HG03521 (cell line): ENCODE data around the gene CCL27.

ENCODE experiments used
- ATAC-seq: cut with Tn5 transposase; IDR thresholded peaks from one replicate; pipeline ENCODE4 v1.9.1; 2021; ENCODE audit warnings: mild to moderate bottlenecking, moderate library complexity; ENCODE audit not compliant: unreplicated experiment

Gene CCL27

DNA sequence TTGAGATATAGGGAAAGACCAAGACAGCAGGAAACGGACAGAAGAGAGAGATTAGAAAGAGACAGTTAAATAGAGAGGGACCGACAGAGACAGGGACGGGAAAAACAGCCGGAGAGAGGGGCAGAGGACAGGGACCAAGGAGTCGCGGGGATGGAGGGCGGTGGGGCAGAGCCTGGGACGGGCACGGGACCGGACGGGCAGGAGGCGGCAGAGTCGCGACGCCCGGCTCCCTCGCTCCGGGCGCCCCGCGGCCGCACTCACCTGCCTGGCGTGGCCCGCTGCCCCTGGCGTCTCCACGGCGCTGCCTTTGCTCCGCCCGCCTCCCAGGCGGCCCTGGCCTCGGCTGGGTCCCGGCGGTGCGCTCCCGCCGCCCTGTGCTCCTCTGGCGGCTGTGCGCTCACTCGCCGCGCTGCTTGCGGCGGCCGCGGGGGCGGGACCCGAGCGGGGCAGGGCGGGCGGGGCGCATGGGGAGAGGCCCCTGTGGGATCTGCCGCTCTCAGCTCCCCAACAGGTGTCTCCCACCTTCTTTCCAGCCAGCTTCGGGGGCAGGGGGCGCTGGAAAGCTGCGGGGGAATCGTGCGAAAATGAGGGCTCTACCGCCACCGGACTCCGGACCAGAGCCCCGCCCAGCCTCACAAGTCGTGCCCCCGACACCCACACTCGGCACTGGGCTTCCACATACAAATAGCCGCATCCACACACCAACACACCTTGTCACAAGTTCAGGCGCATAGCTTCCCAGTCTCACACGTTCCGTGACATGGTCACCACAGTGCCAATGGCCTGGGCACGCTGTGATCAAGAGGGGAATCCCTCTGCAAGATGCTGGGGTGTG lies 33.6 kb downstream of the CCL27 start, which contains the start of gene ARID3C:
Gene ARID3C, minus strand, starts transcription at position 411 of the 835 bp plus-strand sequence. CDS start 1,052 bp downstream, outside the sequence.
- no peak for ATAC-seq

DNA sequence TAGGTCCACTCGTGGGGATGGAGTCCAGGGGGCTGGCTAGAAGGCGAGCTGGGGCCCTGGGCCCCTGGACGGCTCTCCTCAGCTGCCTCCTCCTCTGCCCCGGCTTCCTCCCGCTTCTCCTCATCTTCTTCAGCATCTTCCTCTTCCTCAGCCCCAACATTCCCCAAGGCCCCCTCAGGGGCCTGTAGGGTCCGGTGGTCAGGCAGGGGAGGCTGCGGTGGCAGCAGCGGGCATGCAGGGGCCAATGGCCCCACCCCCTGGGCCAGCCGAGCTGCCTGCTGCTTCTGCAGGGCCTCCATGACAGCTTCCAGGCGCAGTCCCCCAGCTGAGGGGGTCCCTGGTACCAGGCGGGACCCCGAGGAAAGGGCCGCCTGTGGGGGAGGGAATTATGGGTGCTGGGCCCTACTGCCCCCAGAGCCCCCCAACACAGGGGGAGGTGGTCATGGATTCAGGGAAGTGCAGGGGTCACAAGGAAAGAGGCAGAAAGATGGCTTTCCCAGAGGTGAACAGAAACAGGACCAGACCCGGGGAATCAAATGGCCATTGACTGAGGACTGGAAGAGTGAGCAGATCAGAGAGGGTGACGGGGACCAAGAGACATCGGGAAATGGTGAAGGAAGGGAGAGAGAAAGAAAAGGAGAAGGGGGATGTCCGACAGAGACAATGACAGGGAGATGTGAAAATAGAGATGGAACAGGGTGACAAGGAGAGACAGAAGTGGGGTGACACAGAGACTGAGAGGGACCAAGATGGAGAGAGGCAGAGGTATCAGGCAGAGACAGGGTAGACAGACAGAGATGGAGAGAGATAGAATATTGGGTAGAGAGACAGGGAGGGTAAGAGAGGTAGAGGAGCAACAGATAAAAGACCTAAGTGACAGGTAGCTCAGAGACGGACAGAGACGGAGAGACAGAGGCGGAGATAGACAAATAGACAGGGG lies 34.5 kb downstream of the CCL27 start:
- no peak for ATAC-seq

DNA sequence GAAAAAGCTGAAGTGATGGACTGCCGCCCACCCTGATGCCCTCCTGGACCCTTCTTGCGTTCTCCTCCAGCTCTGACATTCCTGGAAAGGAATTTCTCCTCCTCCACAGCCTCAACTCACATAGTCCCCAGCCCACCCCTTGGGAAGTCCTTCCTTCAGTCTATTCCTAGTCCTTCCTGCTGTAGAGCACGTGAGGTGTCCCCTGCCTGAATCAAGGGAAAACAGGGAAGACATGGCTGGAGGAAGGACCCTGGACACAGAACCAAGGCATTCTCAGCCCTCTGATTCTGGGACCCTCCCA lies 37.3 kb downstream of the CCL27 start:
- no peak for ATAC-seq

DNA sequence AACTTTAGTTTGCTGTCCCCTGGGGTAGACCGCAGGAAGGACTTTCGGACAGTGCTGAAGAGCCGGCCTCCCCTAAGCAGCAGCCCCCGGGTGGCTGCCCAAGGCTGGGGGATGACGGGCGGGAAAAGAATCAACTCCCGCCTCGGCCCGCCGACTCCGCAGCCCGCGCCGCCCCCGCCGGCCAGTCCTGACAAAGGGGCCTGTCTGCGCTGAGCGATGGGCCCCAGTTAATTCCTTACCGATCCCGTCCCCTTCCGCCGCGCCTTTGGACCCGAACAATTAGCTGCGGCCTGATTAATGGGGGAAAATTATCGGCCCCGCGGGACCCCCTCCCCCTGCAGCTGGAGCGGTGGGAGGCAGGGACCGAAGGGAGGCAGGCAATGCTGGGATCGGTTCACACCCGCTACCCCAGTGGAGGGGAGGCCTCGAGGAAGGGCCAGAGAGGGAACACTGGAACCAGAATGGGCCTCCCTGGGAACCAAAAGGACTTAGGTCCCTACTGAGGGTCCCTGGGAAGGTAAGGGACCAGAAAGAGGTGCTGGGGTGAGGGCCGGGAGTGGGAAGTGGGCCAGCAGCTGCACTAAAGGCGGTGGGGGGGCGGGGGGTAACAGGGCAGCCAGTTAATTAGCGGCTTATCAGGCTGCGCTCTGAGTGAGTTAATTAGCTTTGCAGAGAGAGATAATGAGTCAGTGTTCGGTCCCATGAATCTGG lies 37.8 kb downstream of the CCL27 start:
- no peak for ATAC-seq

DNA sequence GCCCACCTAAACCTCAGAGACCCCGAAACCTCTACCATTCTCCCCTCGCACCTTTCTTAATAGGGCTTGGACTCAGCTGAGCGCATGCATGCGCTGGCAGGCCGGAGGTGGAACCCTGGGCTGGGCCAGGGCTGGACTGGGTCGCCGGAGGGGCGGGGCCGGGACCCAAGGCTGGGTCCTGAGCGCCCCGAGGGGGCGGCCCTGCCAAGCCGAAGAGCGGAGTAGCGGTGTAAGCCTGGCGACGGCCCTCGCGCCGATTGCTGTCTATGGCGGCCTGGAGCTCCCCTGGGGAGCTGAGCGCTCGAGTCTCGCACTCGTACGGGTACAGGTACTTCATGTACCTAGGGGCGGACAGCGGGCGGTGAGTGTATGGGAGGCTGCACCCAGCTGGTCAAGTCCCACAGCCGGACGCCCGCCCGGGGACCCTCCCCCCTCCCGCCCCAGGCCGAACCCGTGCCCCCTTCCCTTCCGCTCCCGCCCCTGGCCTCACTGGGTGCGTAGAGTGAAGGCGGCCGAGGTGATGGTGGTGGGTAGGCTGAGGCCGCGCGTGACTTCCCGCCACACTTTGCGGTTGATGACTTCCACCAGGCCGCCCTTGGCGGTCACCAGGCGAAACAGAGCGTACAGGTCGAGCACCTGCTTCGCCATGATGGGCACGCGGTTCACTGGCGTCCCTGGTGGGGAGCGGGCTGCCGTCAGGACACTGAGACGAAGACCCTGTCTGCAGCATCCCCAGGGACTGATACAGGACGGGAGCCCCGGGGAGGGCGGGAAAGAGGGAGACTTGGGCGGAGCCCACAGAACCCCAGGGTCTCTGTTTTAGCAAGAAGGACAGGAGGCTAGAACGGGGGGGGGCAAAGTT lies 38.9 kb downstream of the CCL27 start:
- no peak for ATAC-seq

DNA sequence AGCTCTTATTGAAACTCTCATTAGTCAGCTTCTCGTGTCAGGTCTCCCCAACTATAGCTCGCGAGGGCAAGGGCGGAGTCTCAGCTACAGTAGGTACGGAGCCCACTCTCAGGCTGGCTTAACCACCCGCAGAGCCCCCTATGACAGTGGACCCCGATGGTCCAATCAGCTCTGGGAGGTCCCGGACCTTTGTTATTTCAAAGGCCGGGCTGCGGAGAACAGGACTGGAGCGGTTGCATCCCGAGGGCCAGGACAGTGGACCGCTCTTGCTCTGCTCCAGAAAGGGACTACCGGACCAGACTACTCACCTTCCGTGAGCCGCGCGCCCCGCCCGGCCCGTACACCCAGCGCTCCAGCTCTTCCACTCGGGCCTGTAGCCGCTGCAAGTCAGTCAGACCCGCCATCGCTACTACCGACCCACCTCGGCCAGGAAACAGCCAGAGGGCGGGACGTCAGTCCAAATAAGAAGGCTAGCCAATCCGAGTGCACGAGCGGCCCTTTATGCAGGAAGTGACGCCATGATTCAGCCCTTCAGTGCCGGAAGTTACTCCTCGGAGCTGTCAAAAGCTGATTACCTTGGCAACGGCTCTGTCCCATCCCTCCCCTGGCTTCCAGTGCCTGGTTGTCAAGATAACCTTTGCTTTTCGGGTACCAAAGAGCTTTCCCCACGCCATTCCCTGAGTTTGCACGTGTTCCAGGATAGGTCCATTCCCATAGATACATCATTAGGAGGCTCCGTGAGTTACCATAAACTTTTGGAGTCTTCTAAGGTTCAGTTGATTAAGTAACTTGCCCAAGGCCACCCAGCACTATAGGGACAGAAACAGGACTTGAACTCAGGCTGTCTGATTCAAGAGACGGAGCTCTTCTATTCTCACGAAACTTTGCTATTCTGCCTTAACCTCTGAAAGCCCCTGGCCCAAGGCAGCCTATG lies 42.1 kb downstream of the CCL27 start, which contains the start of gene DCTN3:
Gene DCTN3, minus strand, starts transcription at position 435 of the 934 bp plus-strand sequence. Its CDS starts 31 bp downstream, at position 404.
- peak; percentile 99 for ATAC-seq

DNA sequence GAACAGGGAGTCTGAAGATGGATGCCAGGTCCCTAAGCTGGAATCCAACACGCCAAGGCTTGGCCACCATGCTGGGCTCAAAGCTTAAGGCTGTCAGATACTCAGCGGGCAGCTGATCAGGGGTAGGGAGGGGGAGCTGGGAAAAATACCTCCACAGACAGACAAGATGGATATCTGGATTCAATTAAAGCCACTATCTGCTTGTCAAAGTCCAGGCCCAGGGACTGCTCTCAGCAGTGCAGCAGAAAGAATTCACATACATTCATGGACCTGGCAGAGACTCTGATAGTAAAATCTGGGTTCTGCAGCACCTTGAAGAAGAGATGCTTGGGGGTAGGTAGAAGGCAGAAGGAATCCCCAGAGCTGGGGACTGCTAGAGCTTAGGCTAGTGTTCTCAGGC lies 47.3 kb downstream of the CCL27 start:
- ATAC-seq = no peak

DNA sequence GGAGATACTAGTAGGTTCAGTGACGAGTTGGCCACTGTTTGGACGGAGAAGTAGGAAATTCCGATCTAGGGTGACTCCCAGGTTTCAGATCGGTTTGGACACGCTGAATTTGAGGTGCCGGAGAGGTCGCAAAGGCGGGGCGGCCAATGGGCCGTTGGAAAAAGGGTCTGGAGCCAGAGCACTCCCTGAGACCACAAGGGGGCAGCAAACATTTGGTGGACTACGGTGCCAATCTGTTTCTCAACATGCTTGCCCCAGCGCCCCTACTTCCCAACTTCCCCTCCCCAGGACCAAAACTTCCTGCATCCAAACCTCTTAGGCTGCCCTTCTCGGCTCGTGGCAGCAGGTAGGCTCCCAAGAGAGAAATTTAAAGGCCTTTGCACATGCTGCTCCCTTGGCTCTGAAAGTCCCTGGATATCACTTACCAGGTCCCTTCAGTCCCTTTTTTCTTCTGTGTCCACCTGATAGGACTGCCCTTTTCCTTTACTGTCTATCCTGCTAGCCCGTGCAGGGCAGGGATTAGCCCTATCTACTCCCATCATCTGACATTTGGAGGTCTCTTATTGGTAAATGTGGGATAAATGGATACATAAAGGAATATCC lies 49.6 kb downstream of the CCL27 start:
- ATAC-seq = no peak
